GM12874 (cell line): ENCODE data around the gene ADCYAP1R1.

ENCODE experiments used
- TF ChIP-seq, protein P1 (sequence below): IDR thresholded peaks from 2 replicates; pipeline ENCODE4 v1.5.1; 2011; ENCODE audit warnings: low read depth, mild to moderate bottlenecking, control low read depth, low read length, moderate library complexity; ENCODE audit not compliant: insufficient read depth

ADCYAP1R1 gene

GRCh38 chr7:31051598-31052486 is at the start of gene ADCYAP1R1:
TSS of gene ADCYAP1R1 (plus strand) at chr7:31052308. CDS start at chr7:31063265, 10,957 bp downstream.
- TF ChIP-seq, protein P1, sequence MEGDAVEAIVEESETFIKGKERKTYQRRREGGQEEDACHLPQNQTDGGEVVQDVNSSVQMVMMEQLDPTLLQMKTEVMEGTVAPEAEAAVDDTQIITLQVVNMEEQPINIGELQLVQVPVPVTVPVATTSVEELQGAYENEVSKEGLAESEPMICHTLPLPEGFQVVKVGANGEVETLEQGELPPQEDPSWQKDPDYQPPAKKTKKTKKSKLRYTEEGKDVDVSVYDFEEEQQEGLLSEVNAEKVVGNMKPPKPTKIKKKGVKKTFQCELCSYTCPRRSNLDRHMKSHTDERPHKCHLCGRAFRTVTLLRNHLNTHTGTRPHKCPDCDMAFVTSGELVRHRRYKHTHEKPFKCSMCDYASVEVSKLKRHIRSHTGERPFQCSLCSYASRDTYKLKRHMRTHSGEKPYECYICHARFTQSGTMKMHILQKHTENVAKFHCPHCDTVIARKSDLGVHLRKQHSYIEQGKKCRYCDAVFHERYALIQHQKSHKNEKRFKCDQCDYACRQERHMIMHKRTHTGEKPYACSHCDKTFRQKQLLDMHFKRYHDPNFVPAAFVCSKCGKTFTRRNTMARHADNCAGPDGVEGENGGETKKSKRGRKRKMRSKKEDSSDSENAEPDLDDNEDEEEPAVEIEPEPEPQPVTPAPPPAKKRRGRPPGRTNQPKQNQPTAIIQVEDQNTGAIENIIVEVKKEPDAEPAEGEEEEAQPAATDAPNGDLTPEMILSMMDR = no peak

GRCh38 chr7:31003097-31003496 is 49.0 kb upstream of the ADCYAP1R1 start:
- TF ChIP-seq, protein P1 = no peak

DNA sequence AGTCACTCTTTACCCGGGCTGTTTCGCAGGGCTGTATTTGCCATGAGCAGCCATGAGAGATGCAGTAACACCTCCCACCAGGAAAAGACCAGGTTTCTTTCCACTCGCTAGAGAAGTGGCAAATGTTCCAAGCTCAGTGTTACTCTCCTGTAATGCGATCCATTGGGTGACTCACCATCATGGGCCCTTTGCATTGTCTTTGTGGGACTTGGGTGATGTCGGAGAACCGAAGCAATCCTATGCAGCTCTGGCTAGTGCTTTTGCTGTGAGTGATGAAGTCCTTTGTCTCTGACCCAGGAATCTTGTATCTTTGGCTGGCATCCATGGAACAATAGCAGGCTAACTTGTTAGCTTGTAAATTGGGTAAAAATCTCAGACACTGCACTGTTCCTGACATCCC is 48.4 kb upstream of the ADCYAP1R1 start:
- TF ChIP-seq, protein P1 = no peak

DNA sequence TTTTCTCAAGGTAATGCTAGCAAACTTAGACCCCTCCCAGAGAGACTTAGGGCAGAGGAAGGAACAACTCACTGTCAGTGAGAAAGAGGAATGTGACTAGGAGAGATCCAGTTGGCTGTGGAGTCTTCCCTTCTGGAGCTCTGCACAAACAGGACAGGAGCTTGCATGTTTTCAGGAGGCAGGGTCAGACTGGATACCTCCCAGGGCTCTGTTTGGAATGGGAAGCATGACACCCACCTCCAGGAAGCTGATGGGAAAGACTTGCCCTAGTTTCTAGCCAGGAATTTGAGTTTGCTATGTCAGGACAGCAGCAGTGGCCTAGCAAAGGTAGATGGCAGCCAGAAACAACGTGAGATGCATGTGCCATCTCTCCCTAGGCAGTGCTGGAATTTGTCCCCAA is 47.7 kb upstream of the ADCYAP1R1 start:
- TF ChIP-seq, protein P1 = no peak

- TF ChIP-seq, protein P1 = no peak
Observed at GRCh38 chr7:31006857-31007256, 45.3 kb upstream of the ADCYAP1R1 start.

GRCh38 chr7:31007634-31008033 is 44.5 kb upstream of the ADCYAP1R1 start:
- TF ChIP-seq, protein P1 = no peak

- TF ChIP-seq, protein P1 = no peak
Observed at GRCh38 chr7:31014826-31015225, 37.3 kb upstream of the ADCYAP1R1 start.
